Jurkat, Clone E6-1 (cell line): ENCODE measurements around the gene MYL4.

Source experiments
- DNase-seq: peaks from one replicate; pipeline ENCODE4 v3.0.0-alpha.2; 2011; ENCODE audit warnings: low read depth, low spot score
- H3K4me3 ChIP-seq: 2 replicates; pipeline ENCODE4 v1.5.1; 2011; ENCODE audit warnings: mild to moderate bottlenecking, low read length, control low read depth, moderate library complexity

The MYL4 gene

GRCh38 chr17:47235923-47236322 is 26.8 kb downstream of the MYL4 start:
- DNase-seq, result no peak
- H3K4me3 ChIP-seq, result no peak overlapping the region

- H3K4me3 ChIP-seq, result no peak overlapping the region
- no peak for DNase-seq
Observed at GRCh38 chr17:47237841-47238240, 28.7 kb downstream of the MYL4 start.

GRCh38 chr17:47238321-47239010 is 29.3 kb downstream of the MYL4 start:
- DNase-seq, result no peak
- no peak overlapping the region for H3K4me3 ChIP-seq

GRCh38 chr17:47239619-47239966 is 30.4 kb downstream of the MYL4 start:
- H3K4me3 ChIP-seq, result no peak overlapping the region
- no peak for DNase-seq

GRCh38 chr17:47239967-47240651 is 31.0 kb downstream of the MYL4 start:
- no peak overlapping the region for H3K4me3 ChIP-seq
- DNase-seq, result no peak

- no peak overlapping the region for H3K4me3 ChIP-seq
- DNase-seq, result no peak
Observed at GRCh38 chr17:47240806-47241205, 31.7 kb downstream of the MYL4 start.

GRCh38 chr17:47242648-47243047 is 33.5 kb downstream of the MYL4 start:
- H3K4me3 ChIP-seq, result no peak overlapping the region
- DNase-seq, result no peak

- DNase-seq, result peak; percentile 55
- H3K4me3 ChIP-seq, result no peak overlapping the region
Observed at GRCh38 chr17:47243737-47244598, 34.8 kb downstream of the MYL4 start.

GRCh38 chr17:47244697-47245096 is 35.5 kb downstream of the MYL4 start:
- no peak for DNase-seq
- no peak overlapping the region for H3K4me3 ChIP-seq

- no peak for DNase-seq
- no peak overlapping the region for H3K4me3 ChIP-seq
Observed at GRCh38 chr17:47246120-47246519, 37.0 kb downstream of the MYL4 start.

- H3K4me3 ChIP-seq, result no peak overlapping the region
- no peak for DNase-seq
Observed at GRCh38 chr17:47250855-47251254, 41.7 kb downstream of the MYL4 start.

- no peak for DNase-seq
Observed at GRCh38 chr17:47251421-47251940, 42.3 kb downstream of the MYL4 start.

GRCh38 chr17:47252209-47252608 is 43.1 kb downstream of the MYL4 start:
- no peak for DNase-seq
- no peak overlapping the region for H3K4me3 ChIP-seq

More at GRCh38 chr17:47251421-47251940, 42.3 kb downstream of the MYL4 start:
- H3K4me3 ChIP-seq, result no peak overlapping the region

GRCh38 chr17:47252766-47253512 is 43.8 kb downstream of the MYL4 start:
- peak overlapping the region; percentile 66 for H3K4me3 ChIP-seq
- no peak for DNase-seq

GRCh38 chr17:47253541-47254402 is 44.6 kb downstream of the MYL4 start, which contains the start of gene ITGB3:
ITGB3 (plus strand) TSS chr17:47253827; CDS start chr17:47253862, 35 bp downstream.
- DNase-seq, result peak; percentile 37
- peak within 1 kb of the TSS; percentile 66 for H3K4me3 ChIP-seq

- H3K4me3 ChIP-seq, result peak overlapping the region; percentile 66
- DNase-seq, result no peak
Observed at GRCh38 chr17:47254403-47254943, 45.3 kb downstream of the MYL4 start.

GRCh38 chr17:47257651-47258339 is 48.6 kb downstream of the MYL4 start:
- peak overlapping the region; percentile 13; the same call in 1 of the 2 replicates for H3K4me3 ChIP-seq
- peak; percentile 32 for DNase-seq
